ENCODE results near the gene BEX3.
"Not testable (repeated sequence)": the region's sequence is repeated elsewhere in the genome, so short reads cannot be mapped to it uniquely, and the experiment has no call there.

Gene BEX3

GRCh38 chrX:103400931-103401330 lies 24.6 kb downstream of the BEX3 start:
- Mint-ChIP-seq H3K36me3 (no peaks in the 10 kb centered on the region), H3K27ac (no peak overlapping the region), H3K27me3 (no peaks in the 10 kb centered on the region), H3K4me1 (peaks cover 15% of the 10 kb centered on the region), H3K4me3 (no peak overlapping the region), H3K9me3 (no peaks in the 10 kb centered on the region)

GRCh38 chrX:103404231-103405008 lies 28.1 kb downstream of the BEX3 start:
- H3K27me3 Mint-ChIP-seq = no peaks in the 10 kb centered on the region
- no peaks in the 10 kb centered on the region for H3K36me3 Mint-ChIP-seq
- no peak overlapping the region for H3K27ac Mint-ChIP-seq
- peaks cover 15% of the 10 kb centered on the region for H3K4me1 Mint-ChIP-seq
- H3K9me3 Mint-ChIP-seq = no peaks in the 10 kb centered on the region
- H3K4me3 Mint-ChIP-seq = peak overlapping the region; percentile 86

- Mint-ChIP-seq H3K27ac (no peak overlapping the region), H3K4me3 (peak overlapping the region; percentile 86), H3K4me1 (peaks cover 15% of the 10 kb centered on the region), H3K9me3 (no peaks in the 10 kb centered on the region), H3K36me3 (no peaks in the 10 kb centered on the region), H3K27me3 (no peaks in the 10 kb centered on the region)
These were observed 28.6 kb downstream of the BEX3 start for GRCh38 chrX:103405009-103405333.

- H3K27ac Mint-ChIP-seq = no peak overlapping the region
- H3K9me3 Mint-ChIP-seq = no peaks in the 10 kb centered on the region
- H3K4me1 Mint-ChIP-seq = peaks cover 15% of the 10 kb centered on the region
- no peaks in the 10 kb centered on the region for H3K27me3 Mint-ChIP-seq
- H3K36me3 Mint-ChIP-seq = no peaks in the 10 kb centered on the region
- no peak overlapping the region for H3K4me3 Mint-ChIP-seq
These were observed 29.9 kb downstream of the BEX3 start for GRCh38 chrX:103406256-103406655.

- peaks cover 15% of the 10 kb centered on the region for H3K4me1 Mint-ChIP-seq
- H3K9me3 Mint-ChIP-seq = no peaks in the 10 kb centered on the region
- no peak overlapping the region for H3K4me3 Mint-ChIP-seq
- H3K27me3 Mint-ChIP-seq = no peaks in the 10 kb centered on the region
- H3K27ac Mint-ChIP-seq = no peak overlapping the region
- H3K36me3 Mint-ChIP-seq = no peaks in the 10 kb centered on the region
These were observed 31.4 kb downstream of the BEX3 start for GRCh38 chrX:103407776-103408175.

DNA sequence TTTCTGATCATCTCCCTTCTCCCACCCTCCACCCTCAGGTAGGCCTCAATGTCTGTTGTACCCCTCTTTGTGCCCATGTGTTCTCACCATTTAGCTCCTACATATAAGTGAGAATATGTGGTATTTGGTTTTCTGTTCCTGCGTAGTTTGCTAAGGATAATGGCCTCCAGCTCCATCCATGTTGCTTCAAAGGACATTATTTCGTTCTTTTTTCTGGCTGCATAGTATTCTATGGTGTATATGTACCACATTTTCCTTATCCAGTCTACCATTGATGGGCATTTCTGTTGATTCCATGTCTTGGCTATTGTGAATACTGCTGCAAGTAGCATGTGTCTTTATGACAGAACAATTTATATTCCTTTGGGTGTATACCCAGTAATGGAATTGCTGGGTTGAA lies 35.4 kb downstream of the BEX3 start:
- H3K36me3 Mint-ChIP-seq, H3K27me3 Mint-ChIP-seq, H3K9me3 Mint-ChIP-seq, H3K4me1 Mint-ChIP-seq, H3K4me3 Mint-ChIP-seq, H3K27ac Mint-ChIP-seq: not testable (repeated sequence)

DNA sequence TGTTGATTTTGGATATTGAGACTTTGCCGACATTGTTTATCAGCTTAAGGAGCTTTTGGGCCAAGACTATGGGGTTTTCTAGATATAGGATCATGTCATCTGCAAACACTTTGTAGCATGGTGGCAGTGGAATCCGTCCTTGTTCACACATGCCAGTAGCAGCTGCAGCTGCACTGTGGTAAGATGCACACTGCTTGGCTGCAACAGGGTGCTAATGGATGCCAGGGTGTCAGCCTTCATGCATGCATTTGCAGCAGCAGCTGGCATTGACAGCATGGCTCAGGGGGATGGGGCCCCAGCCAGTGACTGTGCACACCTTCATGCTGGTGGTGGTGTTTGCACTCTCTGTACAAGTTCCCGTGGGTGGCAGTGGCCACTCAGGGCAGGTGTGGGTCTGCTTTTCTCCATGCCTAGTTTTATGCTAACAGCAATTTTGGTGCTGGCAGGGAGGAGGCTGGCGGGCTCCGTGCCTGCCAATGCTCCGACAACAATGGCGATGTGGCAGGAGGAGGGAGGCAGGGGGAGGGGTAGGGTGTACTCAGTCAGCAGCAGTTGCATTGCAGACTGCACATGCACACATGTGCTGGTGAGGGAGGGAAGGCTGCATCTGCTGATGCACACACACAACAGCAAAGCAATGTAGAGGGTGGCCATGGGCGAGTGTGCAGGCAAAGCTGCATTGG lies 37.5 kb downstream of the BEX3 start:
- no peaks in the 10 kb centered on the region for H3K36me3 Mint-ChIP-seq
- no peak overlapping the region for H3K27ac Mint-ChIP-seq
- no peaks in the 10 kb centered on the region for H3K9me3 Mint-ChIP-seq
- peaks cover 7% of the 10 kb centered on the region for H3K4me1 Mint-ChIP-seq
- H3K27me3 Mint-ChIP-seq = no peaks in the 10 kb centered on the region
- H3K4me3 Mint-ChIP-seq = no peak overlapping the region

GRCh38 chrX:103414561-103414960 lies 38.2 kb downstream of the BEX3 start:
- Mint-ChIP-seq H3K9me3 (no peaks in the 10 kb centered on the region), H3K36me3 (no peaks in the 10 kb centered on the region), H3K27me3 (no peaks in the 10 kb centered on the region), H3K27ac (no peak overlapping the region), H3K4me1 (peaks cover 7% of the 10 kb centered on the region), H3K4me3 (no peak overlapping the region)

- no peak overlapping the region for H3K27ac Mint-ChIP-seq
- H3K4me1 Mint-ChIP-seq = peaks cover 7% of the 10 kb centered on the region
- H3K27me3 Mint-ChIP-seq = no peaks in the 10 kb centered on the region
- H3K4me3 Mint-ChIP-seq = no peak overlapping the region
- no peaks in the 10 kb centered on the region for H3K9me3 Mint-ChIP-seq
- H3K36me3 Mint-ChIP-seq = no peaks in the 10 kb centered on the region
These were observed 38.7 kb downstream of the BEX3 start for GRCh38 chrX:103415068-103415467.

GRCh38 chrX:103415528-103415927 lies 39.2 kb downstream of the BEX3 start:
- no peak overlapping the region for H3K27ac Mint-ChIP-seq
- H3K36me3 Mint-ChIP-seq = no peaks in the 10 kb centered on the region
- H3K4me1 Mint-ChIP-seq = peaks cover 7% of the 10 kb centered on the region
- H3K9me3 Mint-ChIP-seq = no peaks in the 10 kb centered on the region
- no peak overlapping the region for H3K4me3 Mint-ChIP-seq
- H3K27me3 Mint-ChIP-seq = no peaks in the 10 kb centered on the region

GRCh38 chrX:103417370-103417769 lies 41.0 kb downstream of the BEX3 start:
- Mint-ChIP-seq H3K9me3 (no peaks in the 10 kb centered on the region), H3K36me3 (no peaks in the 10 kb centered on the region), H3K4me3 (no peak overlapping the region), H3K27ac (no peak overlapping the region), H3K4me1 (peaks cover 7% of the 10 kb centered on the region), H3K27me3 (no peaks in the 10 kb centered on the region)

DNA sequence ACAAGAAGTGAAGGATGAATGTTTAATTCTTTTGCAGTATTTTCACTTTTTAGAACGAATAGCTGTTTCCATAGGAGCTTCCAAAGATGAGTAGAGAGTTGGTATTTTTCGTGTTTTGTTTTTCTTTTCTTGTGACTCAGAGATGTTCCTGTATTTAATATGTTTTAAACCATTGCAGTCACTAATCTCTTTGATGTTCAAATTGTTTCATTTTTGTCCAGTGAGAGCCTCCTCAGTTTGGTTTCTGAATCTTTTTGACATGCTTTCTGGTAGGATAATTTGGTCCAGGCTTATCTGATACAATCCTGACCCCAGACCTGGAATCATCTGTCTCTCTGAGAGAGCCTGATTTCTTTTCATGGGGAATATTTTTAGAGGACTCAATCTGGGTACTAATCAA lies 41.6 kb downstream of the BEX3 start:
- peaks cover 7% of the 10 kb centered on the region for H3K4me1 Mint-ChIP-seq
- no peak overlapping the region for H3K4me3 Mint-ChIP-seq
- no peaks in the 10 kb centered on the region for H3K9me3 Mint-ChIP-seq
- no peaks in the 10 kb centered on the region for H3K36me3 Mint-ChIP-seq
- H3K27me3 Mint-ChIP-seq = no peaks in the 10 kb centered on the region
- H3K27ac Mint-ChIP-seq = no peak overlapping the region

DNA sequence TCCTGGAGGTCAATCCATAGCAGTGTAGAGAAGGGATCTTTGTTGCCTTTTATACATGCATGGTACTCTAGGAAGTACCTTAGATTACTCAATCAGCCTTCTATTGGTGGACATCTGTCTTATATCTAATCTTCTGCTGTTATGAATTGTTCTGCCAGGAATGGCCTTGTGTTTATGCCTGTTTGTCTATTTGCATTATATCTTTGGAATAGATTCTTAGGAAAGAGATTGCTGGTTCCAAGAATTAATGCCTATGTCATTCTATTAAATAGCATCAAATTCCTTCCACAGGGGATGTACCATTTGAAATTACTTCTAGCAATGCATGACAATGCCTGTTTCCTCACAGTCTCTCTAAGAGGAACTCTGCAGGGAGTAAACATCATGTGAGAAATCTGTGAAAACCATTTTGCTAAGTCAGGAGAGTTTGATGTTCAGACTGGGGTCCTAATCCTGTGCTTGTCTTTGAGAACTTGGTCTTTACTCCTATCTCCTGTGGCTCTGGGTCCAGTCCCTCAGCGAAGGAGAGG lies 42.5 kb downstream of the BEX3 start:
- Mint-ChIP-seq H3K9me3 (no peaks in the 10 kb centered on the region), H3K4me1 (peaks cover 7% of the 10 kb centered on the region), H3K36me3 (no peaks in the 10 kb centered on the region), H3K4me3 (no peak overlapping the region), H3K27me3 (no peaks in the 10 kb centered on the region), H3K27ac (no peak overlapping the region)

DNA sequence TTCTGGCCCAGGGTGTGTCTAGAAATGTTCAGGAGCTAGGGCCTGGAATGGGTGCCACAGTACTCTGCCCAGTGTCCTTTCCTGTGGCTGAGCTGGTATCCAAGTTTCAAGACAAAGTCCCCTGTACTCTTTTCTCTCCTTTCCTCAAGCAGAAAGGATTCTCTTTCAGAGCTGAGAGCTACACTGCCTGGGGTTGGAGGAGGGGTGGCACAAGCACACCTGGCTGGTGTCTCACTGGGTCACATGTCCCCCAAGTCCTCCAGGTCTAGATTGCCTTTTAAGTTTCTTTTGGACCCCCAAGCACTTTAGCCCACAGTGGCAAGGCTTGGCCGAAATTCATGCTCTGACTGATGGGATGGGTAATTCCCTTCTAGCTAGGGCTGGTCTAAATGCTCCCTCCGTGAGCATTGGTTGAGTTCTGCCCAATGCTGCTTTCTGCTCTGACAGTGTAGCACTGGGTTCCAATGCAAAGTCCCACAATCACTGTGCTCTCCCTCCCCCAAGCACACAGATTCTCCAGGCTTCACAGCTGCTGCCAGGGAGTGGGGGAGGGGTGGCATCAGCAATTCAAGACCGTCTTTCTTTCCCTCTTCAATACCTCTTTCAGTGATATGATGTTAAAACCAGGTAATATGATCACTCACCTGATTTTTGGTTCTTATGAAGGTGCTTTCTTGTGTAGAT lies 47.8 kb downstream of the BEX3 start:
- no peak overlapping the region for H3K27ac Mint-ChIP-seq
- H3K4me1 Mint-ChIP-seq = no peaks in the 10 kb centered on the region
- H3K4me3 Mint-ChIP-seq = no peak overlapping the region
- H3K27me3 Mint-ChIP-seq = no peaks in the 10 kb centered on the region
- H3K9me3 Mint-ChIP-seq = no peaks in the 10 kb centered on the region
- H3K36me3 Mint-ChIP-seq = no peaks in the 10 kb centered on the region

All from activated naive CD4-positive, alpha-beta T cell treated with anti-CD3 and anti-CD28 coated beads, Interleukin-2, amount 50 U/mL, for 24 hours (primary cell).